ENCODE results near the gene SAFB2.

SAFB2 gene

GRCh38 chr19:5588441-5588840 is 34.1 kb downstream of the SAFB2 start:
- TF ChIP-seq YY1 (IDR thresholded peaks at IDR 0.05; ENCODE audit: insufficient read depth, insufficient read length) (no peak), ZNF274 (IDR thresholded peaks at IDR 0.05; ENCODE audit: low read depth, low read length) (no peak), SUZ12 (IDR thresholded peaks at IDR 0.05; ENCODE audit: extremely low read depth, insufficient read depth, insufficient read length) (no peak)
- H3K9me3 ChIP-seq (ENCODE audit: insufficient read depth, low read length): no peaks in the 10 kb centered on the region
- H3K4me3 ChIP-seq (ENCODE audit: insufficient read length, low read depth): no peak overlapping the region
- peaks cover 84% of the 10 kb centered on the region for H3K36me3 ChIP-seq (ENCODE audit: insufficient read depth, insufficient read length, low read length)
- DNase-seq (ENCODE audit: low read depth, low spot score): no peak
- H3K4me1 ChIP-seq (ENCODE audit: insufficient read depth, insufficient read length): peaks cover 30% of the 10 kb centered on the region
- no peaks in the 10 kb centered on the region for H3K27me3 ChIP-seq (ENCODE audit: insufficient read depth, insufficient read length)
- H3K9ac ChIP-seq (ENCODE audit: insufficient read length, low read depth): no peak overlapping the region

GRCh38 chr19:5587661-5588060 is 34.9 kb downstream of the SAFB2 start:
- Histone ChIP-seq H3K4me1 (ENCODE audit: insufficient read depth, insufficient read length) (peaks cover 30% of the 10 kb centered on the region), H3K36me3 (ENCODE audit: insufficient read depth, insufficient read length, low read length) (peaks cover 82% of the 10 kb centered on the region), H3K9ac (ENCODE audit: insufficient read length, low read depth) (no peak overlapping the region), H3K4me3 (ENCODE audit: insufficient read length, low read depth) (no peak overlapping the region), H3K27me3 (ENCODE audit: insufficient read depth, insufficient read length) (no peaks in the 10 kb centered on the region), H3K9me3 (ENCODE audit: insufficient read depth, low read length) (no peaks in the 10 kb centered on the region)
- TF ChIP-seq ZNF274 (IDR thresholded peaks at IDR 0.05; ENCODE audit: low read depth, low read length) (no peak), YY1 (IDR thresholded peaks at IDR 0.05; ENCODE audit: insufficient read depth, insufficient read length) (no peak), SUZ12 (IDR thresholded peaks at IDR 0.05; ENCODE audit: extremely low read depth, insufficient read depth, insufficient read length) (no peak)
- no peak for DNase-seq (ENCODE audit: low read depth, low spot score)

GRCh38 chr19:5587071-5587455 is 35.5 kb downstream of the SAFB2 start:
- Histone ChIP-seq H3K4me1 (ENCODE audit: insufficient read depth, insufficient read length) (peaks cover 30% of the 10 kb centered on the region), H3K4me3 (ENCODE audit: insufficient read length, low read depth) (no peak overlapping the region), H3K27me3 (ENCODE audit: insufficient read depth, insufficient read length) (no peaks in the 10 kb centered on the region), H3K36me3 (ENCODE audit: insufficient read depth, insufficient read length, low read length) (peaks cover 82% of the 10 kb centered on the region), H3K9me3 (ENCODE audit: insufficient read depth, low read length) (no peaks in the 10 kb centered on the region), H3K9ac (ENCODE audit: insufficient read length, low read depth) (no peak overlapping the region)
- TF ChIP-seq SUZ12 (IDR thresholded peaks at IDR 0.05; ENCODE audit: extremely low read depth, insufficient read depth, insufficient read length) (no peak), ZNF274 (IDR thresholded peaks at IDR 0.05; ENCODE audit: low read depth, low read length) (no peak), YY1 (IDR thresholded peaks at IDR 0.05; ENCODE audit: insufficient read depth, insufficient read length) (no peak)
- no peak for DNase-seq (ENCODE audit: low read depth, low spot score)

GRCh38 chr19:5586300-5587070 is 36.1 kb downstream of the SAFB2 start:
- Histone ChIP-seq H3K36me3 (ENCODE audit: insufficient read depth, insufficient read length, low read length) (peaks cover 82% of the 10 kb centered on the region), H3K9me3 (ENCODE audit: insufficient read depth, low read length) (no peaks in the 10 kb centered on the region), H3K27me3 (ENCODE audit: insufficient read depth, insufficient read length) (no peaks in the 10 kb centered on the region), H3K9ac (ENCODE audit: insufficient read length, low read depth) (peak overlapping the region; percentile 53), H3K4me1 (ENCODE audit: insufficient read depth, insufficient read length) (peaks cover 30% of the 10 kb centered on the region), H3K4me3 (ENCODE audit: insufficient read length, low read depth) (no peak overlapping the region)
- no peak for DNase-seq (ENCODE audit: low read depth, low spot score)
- TF ChIP-seq ZNF274 (IDR thresholded peaks at IDR 0.05; ENCODE audit: low read depth, low read length): no peak
- TF ChIP-seq YY1 (IDR thresholded peaks at IDR 0.05; ENCODE audit: insufficient read depth, insufficient read length): no peak
- TF ChIP-seq SUZ12 (IDR thresholded peaks at IDR 0.05; ENCODE audit: extremely low read depth, insufficient read depth, insufficient read length): no peak

GRCh38 chr19:5585461-5586299 is 36.9 kb downstream of the SAFB2 start:
- DNase-seq (ENCODE audit: low read depth, low spot score): peak; percentile 57
- Histone ChIP-seq H3K4me1 (ENCODE audit: insufficient read depth, insufficient read length) (peaks cover 30% of the 10 kb centered on the region), H3K36me3 (ENCODE audit: insufficient read depth, insufficient read length, low read length) (peaks cover 80% of the 10 kb centered on the region), H3K27me3 (ENCODE audit: insufficient read depth, insufficient read length) (no peaks in the 10 kb centered on the region), H3K4me3 (ENCODE audit: insufficient read length, low read depth) (no peak overlapping the region), H3K9ac (ENCODE audit: insufficient read length, low read depth) (peak overlapping the region; percentile 53), H3K9me3 (ENCODE audit: insufficient read depth, low read length) (no peaks in the 10 kb centered on the region)
- TF ChIP-seq YY1 (IDR thresholded peaks at IDR 0.05; ENCODE audit: insufficient read depth, insufficient read length) (no peak), SUZ12 (IDR thresholded peaks at IDR 0.05; ENCODE audit: extremely low read depth, insufficient read depth, insufficient read length) (no peak), ZNF274 (IDR thresholded peaks at IDR 0.05; ENCODE audit: low read depth, low read length) (no peak)

GRCh38 chr19:5580161-5580571 is 42.4 kb downstream of the SAFB2 start:
- Histone ChIP-seq H3K4me1 (ENCODE audit: insufficient read depth, insufficient read length) (peaks cover 6% of the 10 kb centered on the region), H3K27me3 (ENCODE audit: insufficient read depth, insufficient read length) (no peaks in the 10 kb centered on the region), H3K9me3 (ENCODE audit: insufficient read depth, low read length) (no peaks in the 10 kb centered on the region), H3K9ac (ENCODE audit: insufficient read length, low read depth) (peak overlapping the region; percentile 26), H3K36me3 (ENCODE audit: insufficient read depth, insufficient read length, low read length) (peaks cover 42% of the 10 kb centered on the region), H3K4me3 (ENCODE audit: insufficient read length, low read depth) (no peak overlapping the region)
- TF ChIP-seq ZNF274 (IDR thresholded peaks at IDR 0.05; ENCODE audit: low read depth, low read length) (no peak), YY1 (IDR thresholded peaks at IDR 0.05; ENCODE audit: insufficient read depth, insufficient read length) (no peak), SUZ12 (IDR thresholded peaks at IDR 0.05; ENCODE audit: extremely low read depth, insufficient read depth, insufficient read length) (no peak)
- DNase-seq (ENCODE audit: low read depth, low spot score): no peak

- TF ChIP-seq SUZ12 (IDR thresholded peaks at IDR 0.05; ENCODE audit: extremely low read depth, insufficient read depth, insufficient read length): no peak
- no peak for TF ChIP-seq ZNF274 (IDR thresholded peaks at IDR 0.05; ENCODE audit: low read depth, low read length)
- TF ChIP-seq YY1 (IDR thresholded peaks at IDR 0.05; ENCODE audit: insufficient read depth, insufficient read length): no peak
- Histone ChIP-seq H3K4me3 (ENCODE audit: insufficient read length, low read depth) (no peak overlapping the region), H3K9me3 (ENCODE audit: insufficient read depth, low read length) (no peaks in the 10 kb centered on the region), H3K9ac (ENCODE audit: insufficient read length, low read depth) (peak overlapping the region; percentile 26), H3K4me1 (ENCODE audit: insufficient read depth, insufficient read length) (peaks cover 5% of the 10 kb centered on the region), H3K27me3 (ENCODE audit: insufficient read depth, insufficient read length) (no peaks in the 10 kb centered on the region), H3K36me3 (ENCODE audit: insufficient read depth, insufficient read length, low read length) (peaks cover 42% of the 10 kb centered on the region)
- DNase-seq (ENCODE audit: low read depth, low spot score): no peak
These were observed 42.9 kb downstream of the SAFB2 start for GRCh38 chr19:5579697-5580096.

All from NT2/D1 (cell line).